Stimulated activated CD4-positive, alpha-beta T cell treated with anti-CD3 and anti-CD28 coated beads, Interleukin-12 subunit alpha, Interleukin-12 subunit beta, amount 100 ng/mL, for 4 hours (primary cell): Measurements from ENCODE around the gene TTC33.

Source experiments
- DNase-seq: peaks from one replicate; pipeline ENCODE4 v3.0.0-alpha.2; 2020

The TTC33 gene

GRCh38 chr5:40501711-40502444, 253.9 kb downstream of the TTC33 start:
- no peak for DNase-seq

GRCh38 chr5:40499518-40500273, 256.1 kb downstream of the TTC33 start:
- DNase-seq: no peak

GRCh38 chr5:40499007-40499406, 256.8 kb downstream of the TTC33 start:
- DNase-seq: no peak

- no peak for DNase-seq
Measured at GRCh38 chr5:40497573-40497972, 258.2 kb downstream of the TTC33 start.

- no peak for DNase-seq
Measured at GRCh38 chr5:40495237-40495635, 260.5 kb downstream of the TTC33 start.

- DNase-seq: no peak
Measured at GRCh38 chr5:40494631-40495236, 261.0 kb downstream of the TTC33 start.

GRCh38 chr5:40492056-40492455, 263.7 kb downstream of the TTC33 start:
- DNase-seq: no peak

GRCh38 chr5:40491644-40492043, 264.1 kb downstream of the TTC33 start:
- DNase-seq: no peak

- no peak for DNase-seq
Measured at GRCh38 chr5:40490464-40491111, 265.2 kb downstream of the TTC33 start.

GRCh38 chr5:40489421-40489820, 266.3 kb downstream of the TTC33 start:
- no peak for DNase-seq

GRCh38 chr5:40486437-40487275, 269.1 kb downstream of the TTC33 start:
- peak; percentile 24 for DNase-seq

GRCh38 chr5:40485021-40485998, 270.5 kb downstream of the TTC33 start:
- DNase-seq: no peak

GRCh38 chr5:40484495-40484894, 271.3 kb downstream of the TTC33 start:
- no peak for DNase-seq

GRCh38 chr5:40483316-40483715, 272.4 kb downstream of the TTC33 start:
- DNase-seq: no peak

GRCh38 chr5:40481241-40481640, 274.5 kb downstream of the TTC33 start:
- DNase-seq: no peak

- peak; percentile 6 for DNase-seq
Measured at GRCh38 chr5:40480392-40480791, 275.4 kb downstream of the TTC33 start.

GRCh38 chr5:40479939-40480338, 275.8 kb downstream of the TTC33 start:
- DNase-seq: no peak

- no peak for DNase-seq
Measured at GRCh38 chr5:40478766-40479165, 277.0 kb downstream of the TTC33 start.

- no peak for DNase-seq
Measured at GRCh38 chr5:40477856-40478546, 277.8 kb downstream of the TTC33 start.

- no peak for DNase-seq
Measured at GRCh38 chr5:40475561-40475960, 280.2 kb downstream of the TTC33 start.

GRCh38 chr5:40474250-40474649, 281.5 kb downstream of the TTC33 start:
- no peak for DNase-seq
